Keratinocyte (primary cell): Measurements from ENCODE around the gene B4GALNT4. TPM values are rescaled to one million over a fixed set of nuclear protein-coding genes. Genes with fewer than 3 reads are reported as not detected.

Source experiments
- DNase-seq: peaks from one replicate; pipeline ENCODE4 v3.0.0-alpha.2; 2011; ENCODE audit warnings: low read depth, missing footprints, low spot score
- FAIRE-seq: peaks from 2 replicates; lab custom pipeline; 2011; peaks lifted over from hg19 to GRCh38; lab: Jason Lieb, UNC
- H2AFZ ChIP-seq: 2 replicates; pipeline ENCODE4 v1.6.0; 2012; ENCODE audit warnings: low read length, control low read depth, inconsistent platforms; ENCODE audit not compliant: control insufficient read depth
- H3K27ac ChIP-seq: 2 replicates; pipeline ENCODE4 v1.5.1; 2011; ENCODE audit warnings: low read length; ENCODE audit not compliant: control insufficient read depth, insufficient read depth
- H3K27me3 ChIP-seq: 3 replicates; pipeline ENCODE4 v1.6.0; 2011; ENCODE audit warnings: low read length; ENCODE audit not compliant: control insufficient read depth, insufficient read depth; ENCODE audit errors: extremely low read depth
- H3K36me3 ChIP-seq, 2 experiments: 2 replicates in 1 of 2; 3 replicates in 1 of 2; pipeline ENCODE4 v1.5.1; 2011; ENCODE audit warnings: low read length in 2 of 2, mild to moderate bottlenecking in 1 of 2; ENCODE audit not compliant: control insufficient read depth in 2 of 2, insufficient read depth in 2 of 2; ENCODE audit errors: extremely low read depth in 1 of 2
- H3K4me1 ChIP-seq: 3 replicates; pipeline ENCODE4 v1.5.1; 2011; ENCODE audit warnings: low read length; ENCODE audit not compliant: control insufficient read depth, insufficient read depth; ENCODE audit errors: extremely low read depth
- H3K4me2 ChIP-seq: 3 replicates; pipeline ENCODE4 v1.6.0; 2011; ENCODE audit warnings: low read depth, low read length; ENCODE audit not compliant: control insufficient read depth, insufficient read depth; ENCODE audit errors: extremely low read depth
- H3K4me3 ChIP-seq, 3 experiments: fragments of 200-600 bp in 1 of 3; sonication (generic) in 1 of 3; 2 replicates in 2 of 3; 3 replicates in 1 of 3; pipeline ENCODE4 v1.5.1; 2011 to 2016; ENCODE audit warnings: low read length in 3 of 3, mild to moderate bottlenecking in 3 of 3, control low read depth in 2 of 3, inconsistent platforms in 1 of 3, low read depth in 1 of 3, mixed read lengths in 1 of 3, mixed run types in 1 of 3, moderate library complexity in 1 of 3; ENCODE audit not compliant: control insufficient read depth in 2 of 3, insufficient read depth in 2 of 3; ENCODE audit errors: extremely low read depth in 1 of 3
- H3K79me2 ChIP-seq: 2 replicates; pipeline ENCODE4 v1.6.0; 2012; ENCODE audit warnings: low read length; ENCODE audit not compliant: control insufficient read depth, insufficient read depth
- H3K9ac ChIP-seq: 3 replicates; pipeline ENCODE4 v1.6.0; 2011; ENCODE audit warnings: low read length; ENCODE audit not compliant: control insufficient read depth, insufficient read depth; ENCODE audit errors: extremely low read depth
- H3K9me1 ChIP-seq: 3 replicates; pipeline ENCODE4 v1.6.0; 2011; ENCODE audit warnings: low read length; ENCODE audit not compliant: control insufficient read depth, insufficient read depth; ENCODE audit errors: extremely low read depth
- H3K9me3 ChIP-seq: 2 replicates; pipeline ENCODE4 v1.5.1; 2012; ENCODE audit warnings: low read depth, low read length; ENCODE audit not compliant: control insufficient read depth
- H4K20me1 ChIP-seq: 3 replicates; pipeline ENCODE4 v1.6.0; 2011; ENCODE audit warnings: low read length; ENCODE audit not compliant: control insufficient read depth, insufficient read depth; ENCODE audit errors: extremely low read depth
- CTCF ChIP-seq, 3 experiments: IDR thresholded peaks in 1 of 3; conservative IDR thresholded peaks in 1 of 3; optimal IDR thresholded peaks in 1 of 3; 2 replicates in 2 of 3; 3 replicates in 1 of 3; pipeline versions ENCODE3 to v1.5.1; 2011; ENCODE audit warnings: low read length in 3 of 3, mild to moderate bottlenecking in 3 of 3, moderate library complexity in 2 of 3, control low read depth in 1 of 3, inconsistent platforms in 1 of 3; ENCODE audit not compliant: insufficient read depth in 2 of 3; ENCODE audit errors: extremely low read depth in 1 of 3
- EZH2 ChIP-seq: IDR thresholded peaks from one replicate; pipeline ENCODE4 v1.6.1; 2012; ENCODE audit warnings: inconsistent platforms, mild to moderate bottlenecking, low read length, moderate library complexity
- dilution Hi-C: fragments of 300-500 bp; cut with MboI; formaldehyde crosslinking; loops from one replicate; pipeline ENCODE4 v1.7.0; 2020; ENCODE audit warnings: low sequenced_read_pairs; ENCODE audit not compliant: extremely low pct_ligation_motif_present
- polyA plus RNA-seq, 5 experiments: library from polyadenylated mRNA; depleted of rRNA in 3 of 5; stranded (reverse) in 3 of 5; stranded (forward) in 1 of 5; unstranded in 1 of 5; fragments of >200 nt; gene quantifications; 1 replicate in 1 of 5; 2 replicates in 3 of 5; 3 replicates in 1 of 5; pipeline versions ENCODE4 v1.2.1 to v1.2.3, GENCODE V29; 2011 to 2012; ENCODE audit warnings: missing spikeins in 2 of 5, low read depth in 1 of 5, low replicate concordance in 1 of 5

B4GALNT4 gene
- polyA plus RNA-seq, 1 donor (not counting 4 experiments of a cell fraction or from before 2014, with no cell fraction given): 7.3 TPM

- FAIRE-seq (no peak), DNase-seq (no peak)
Measured at GRCh38 chr11:342328-342727, 27.0 kb upstream of the B4GALNT4 start.

GRCh38 chr11:344836-345578 lies 24.3 kb upstream of the B4GALNT4 start:
- Histone ChIP-seq H3K27me3 (no peaks in the 10 kb centered on the region), H3K4me3 (no peak overlapping the region), H2AFZ (no peak overlapping the region), H3K9ac (no peak overlapping the region), H3K36me3 (no peaks in the 10 kb centered on the region), H3K79me2 (no peaks in the 10 kb centered on the region), H3K4me2 (no peak overlapping the region), H3K27ac (no peak overlapping the region), H4K20me1 (no peaks in the 10 kb centered on the region), H3K9me1 (no peaks in the 10 kb centered on the region), H3K9me3 (no peaks in the 10 kb centered on the region), H3K4me1 (peaks cover 3% of the 10 kb centered on the region)
- FAIRE-seq (no peak), DNase-seq (no peak)
- TF ChIP-seq EZH2 (no peak), CTCF (optimal IDR thresholded peaks at IDR 0.05 in 1 of 3, IDR thresholded peaks at IDR 0.05 in 1 of 3, conservative IDR thresholded peaks at IDR 0.05 in 1 of 3; ENCODE audit: extremely low read depth in 1 of 3, insufficient read depth in 2 of 3, low read length in 3 of 3) (no peak)
- dilution Hi-C loops: no loop called here

More at GRCh38 chr11:342328-342727, 27.0 kb upstream of the B4GALNT4 start:
- no peaks in the 10 kb centered on the region for H3K9me3 ChIP-seq
- H3K36me3 ChIP-seq: no peaks in the 10 kb centered on the region
- H3K4me1 ChIP-seq: no peaks in the 10 kb centered on the region
- no peaks in the 10 kb centered on the region for H3K27me3 ChIP-seq
- no peak overlapping the region for H3K4me2 ChIP-seq
- H3K27ac ChIP-seq: no peak overlapping the region
- dilution Hi-C loops: no loop called here
- no peaks in the 10 kb centered on the region for H3K9me1 ChIP-seq
- H3K4me3 ChIP-seq: no peak overlapping the region
- TF ChIP-seq CTCF (optimal IDR thresholded peaks at IDR 0.05 in 1 of 3, IDR thresholded peaks at IDR 0.05 in 1 of 3, conservative IDR thresholded peaks at IDR 0.05 in 1 of 3; ENCODE audit: extremely low read depth in 1 of 3, insufficient read depth in 2 of 3, low read length in 3 of 3) (no peak), EZH2 (no peak)
- no peak overlapping the region for H3K9ac ChIP-seq
- H3K79me2 ChIP-seq: no peaks in the 10 kb centered on the region
- no peak overlapping the region for H2AFZ ChIP-seq
- H4K20me1 ChIP-seq: no peaks in the 10 kb centered on the region
